Loucy (cell line): ENCODE data around the gene ZNF850.
"Not testable (repeated sequence)": the region's sequence is repeated elsewhere in the genome, so short reads cannot be mapped to it uniquely, and the experiment has no call there.

Experiments
- CTCF ChIP-seq: fragments of 200-600 bp; sonication (generic); conservative IDR thresholded peaks from 2 replicates; pipeline ENCODE4 v1.5.1; 2014; ENCODE audit warnings: mild to moderate bottlenecking, antibody characterized with exemption, low read length
- EZH2phosphoT487 ChIP-seq: fragments of 200-600 bp; IDR thresholded peaks from 2 replicates; pipeline ENCODE4 v1.6.1; 2018; ENCODE audit warnings: antibody characterized with exemption, mild to moderate bottlenecking, moderate library complexity, borderline replicate concordance

GRCh38 chr19:36749613-36750012 is 23.0 kb downstream of the ZNF850 start:
- not testable (repeated sequence) for TF ChIP-seq CTCF, EZH2phosphoT487
